ENCODE data around the gene FTSJ1.
"Not testable (repeated sequence)": the region's sequence is repeated elsewhere in the genome, so short reads cannot be mapped to it uniquely, and the experiment has no call there.

The FTSJ1 gene

DNA sequence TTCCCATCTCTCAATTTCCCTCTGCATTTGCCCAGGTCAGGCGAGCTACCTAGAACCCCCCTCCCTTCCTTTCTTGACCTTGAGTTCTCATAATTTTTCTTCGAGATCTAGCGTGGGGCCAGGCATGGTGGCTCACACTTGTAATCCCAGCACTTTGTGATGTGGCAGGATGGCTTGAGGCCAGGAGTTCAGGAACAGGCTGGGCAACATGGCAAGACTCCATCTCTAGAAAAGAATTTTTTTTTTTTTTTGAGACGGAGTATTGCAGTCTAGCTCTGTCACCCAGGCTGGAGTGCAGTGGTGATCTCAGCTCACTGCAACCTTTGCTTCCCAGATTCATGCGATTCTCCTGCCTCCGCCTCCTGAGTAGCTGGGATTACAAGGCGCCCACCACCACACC lies 28.3 kb downstream of the FTSJ1 start:
- no peak for DNase-seq

DNA sequence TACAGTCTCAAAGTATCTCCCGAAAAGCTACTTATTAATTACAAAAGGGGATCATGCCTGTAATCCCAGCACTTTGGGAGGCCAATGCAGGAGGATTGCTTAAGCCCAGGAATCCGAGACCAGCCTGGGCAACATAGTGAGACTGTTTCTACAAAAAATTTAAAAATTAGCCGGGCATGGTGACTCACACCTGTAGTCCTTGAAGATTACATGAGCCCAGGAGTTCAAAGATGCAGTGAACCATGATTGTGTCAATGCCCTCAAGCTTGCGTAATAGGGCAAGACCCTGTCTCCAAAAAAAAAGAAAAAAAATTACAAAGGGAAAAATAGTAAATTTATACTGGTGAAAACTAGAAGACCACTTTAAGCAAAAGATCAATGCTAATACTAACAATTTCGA lies 29.5 kb downstream of the FTSJ1 start:
- DNase-seq: no peak

DNA sequence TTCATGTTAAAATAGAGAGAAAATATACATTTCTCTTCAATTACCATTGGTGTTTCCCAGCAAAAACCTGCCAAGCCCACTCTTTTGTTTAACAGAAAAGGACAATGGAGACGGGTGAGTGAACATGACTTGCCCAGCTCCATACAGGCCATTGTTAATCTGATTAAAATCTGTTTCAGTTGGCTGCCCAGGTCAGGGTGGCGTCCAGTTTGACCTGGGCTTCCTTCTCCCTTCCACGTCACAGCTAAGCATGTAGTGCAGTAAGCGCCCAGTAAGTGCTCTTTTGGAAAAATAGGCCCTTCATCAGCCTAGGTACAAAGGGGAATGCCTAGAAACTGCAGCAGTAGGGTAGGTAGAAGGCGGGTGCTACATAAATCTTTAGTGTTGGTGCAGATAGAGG lies 31.2 kb downstream of the FTSJ1 start:
- DNase-seq: no peak

DNA sequence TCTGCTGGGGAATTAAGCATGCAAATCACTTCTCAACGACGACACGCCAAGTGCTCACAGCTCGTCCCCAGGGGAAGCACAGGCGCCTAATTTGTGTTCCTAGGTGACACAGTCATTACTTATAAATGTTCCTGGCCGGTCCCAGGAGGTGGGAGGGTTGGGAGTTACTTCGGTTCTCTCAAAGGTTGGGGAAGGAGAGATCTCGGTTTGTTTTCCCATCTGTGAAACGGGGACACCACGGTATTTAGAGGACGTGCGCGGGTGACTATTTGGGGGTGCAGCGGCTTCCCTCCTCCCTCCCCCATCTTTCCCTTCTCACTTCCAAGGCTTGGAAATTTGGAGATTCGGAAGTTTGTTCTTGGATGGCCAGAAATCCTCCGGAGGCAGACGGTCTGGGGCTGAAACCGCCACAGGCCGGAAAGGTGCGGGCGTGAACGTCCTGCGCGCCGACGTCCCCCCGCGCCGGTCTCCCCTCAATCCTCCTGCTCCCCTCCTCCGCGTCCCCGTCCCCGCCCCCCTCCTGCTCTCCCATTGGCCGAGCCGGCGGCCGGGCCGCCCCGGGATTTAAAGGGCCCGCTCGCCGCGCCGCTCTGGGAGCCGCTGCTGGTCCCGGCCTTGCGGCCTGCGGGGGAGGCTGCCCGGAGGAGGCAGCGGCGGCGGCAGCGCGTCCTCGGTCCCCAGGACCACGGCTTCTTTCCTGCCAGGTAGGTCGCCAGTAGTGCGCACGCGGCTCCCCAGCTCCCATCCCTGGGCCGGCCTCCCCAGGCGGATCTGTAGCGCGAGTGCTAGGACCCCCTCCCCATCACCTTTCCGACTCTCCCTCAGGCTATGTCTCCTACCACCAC lies 32.6 kb downstream of the FTSJ1 start, which contains the start of gene PORCN:
TSS of gene PORCN (plus strand) at position 593 of the 845 bp plus-strand sequence. CDS start 829 bp downstream, outside the sequence.
- peak; percentile 45 for DNase-seq

DNA sequence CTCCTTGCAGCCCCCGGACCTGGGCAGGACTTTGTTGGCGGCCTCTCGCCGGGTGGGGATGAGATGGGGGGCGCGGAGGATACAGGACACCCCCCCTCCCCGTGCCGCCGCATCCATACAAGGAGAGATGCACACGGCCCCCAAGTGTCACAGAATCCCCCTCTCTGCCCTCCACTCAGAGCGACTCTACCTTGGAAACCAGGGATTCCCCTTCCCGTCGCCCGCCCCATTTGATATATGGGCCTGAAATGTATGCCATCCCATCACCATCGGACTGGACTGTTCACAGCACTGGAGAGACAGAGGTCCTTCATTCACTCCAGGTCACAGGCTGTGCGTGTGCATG lies 33.2 kb downstream of the FTSJ1 start:
- DNase-seq: no peak

DNA sequence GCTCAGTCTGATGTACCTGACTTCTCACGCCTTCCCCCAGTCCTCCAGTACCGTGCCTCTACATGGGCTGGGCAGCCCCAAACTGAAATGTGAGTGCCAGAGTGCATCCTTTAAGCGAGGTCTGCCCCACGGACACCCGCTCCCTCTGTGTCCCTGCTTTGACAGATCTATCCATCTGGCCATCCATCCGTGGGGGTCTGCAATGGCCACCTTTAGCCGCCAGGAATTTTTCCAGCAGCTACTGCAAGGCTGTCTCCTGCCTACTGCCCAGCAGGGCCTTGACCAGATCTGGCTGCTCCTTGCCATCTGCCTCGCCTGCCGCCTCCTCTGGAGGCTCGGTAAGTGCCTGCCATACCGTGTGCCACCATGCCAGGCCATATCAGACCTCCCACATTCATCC lies 33.6 kb downstream of the FTSJ1 start:
- no peak for DNase-seq

DNA sequence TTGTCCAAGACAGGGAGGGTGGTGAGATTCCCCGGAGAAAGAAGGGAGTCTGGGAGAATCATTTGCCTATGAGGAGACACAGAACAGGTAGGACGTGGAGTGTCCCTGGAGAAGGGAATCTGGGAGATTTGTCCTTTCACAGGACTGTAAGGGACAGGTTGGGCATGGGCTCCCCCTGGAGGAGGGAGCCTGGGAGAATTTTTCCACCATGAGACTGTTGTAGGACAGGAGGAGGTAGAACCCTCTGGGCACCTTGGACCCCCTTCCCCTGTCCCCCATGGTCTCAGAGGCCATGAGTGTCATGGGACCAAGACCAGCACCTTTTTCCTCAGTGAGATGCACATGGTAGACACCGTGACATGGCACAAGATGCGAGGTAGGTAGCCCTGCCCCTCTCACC lies 35.6 kb downstream of the FTSJ1 start:
- no peak for DNase-seq

DNA sequence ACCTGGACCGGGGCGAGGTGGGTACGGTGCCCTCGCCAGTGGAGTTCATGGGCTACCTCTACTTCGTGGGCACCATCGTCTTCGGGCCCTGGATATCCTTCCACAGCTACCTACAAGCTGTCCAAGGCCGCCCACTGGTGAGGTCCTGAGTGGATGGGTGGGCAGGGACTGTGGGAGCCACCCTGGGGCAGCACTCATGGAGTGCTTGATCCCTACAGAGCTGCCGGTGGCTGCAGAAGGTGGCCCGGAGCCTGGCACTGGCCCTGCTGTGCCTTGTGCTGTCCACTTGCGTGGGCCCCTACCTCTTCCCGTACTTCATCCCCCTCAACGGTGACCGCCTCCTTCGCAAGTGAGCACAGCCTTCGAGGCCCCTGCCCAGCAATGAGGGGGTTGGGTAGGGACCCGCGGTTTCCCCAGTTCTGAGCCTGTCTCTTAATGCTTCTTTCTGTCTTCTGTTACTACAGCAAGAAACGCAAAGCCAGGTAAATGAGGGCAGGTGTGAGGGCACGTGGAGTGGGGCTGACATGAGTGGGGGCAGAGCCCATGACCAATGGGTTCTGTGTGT lies 36.5 kb downstream of the FTSJ1 start:
- no peak for DNase-seq

DNA sequence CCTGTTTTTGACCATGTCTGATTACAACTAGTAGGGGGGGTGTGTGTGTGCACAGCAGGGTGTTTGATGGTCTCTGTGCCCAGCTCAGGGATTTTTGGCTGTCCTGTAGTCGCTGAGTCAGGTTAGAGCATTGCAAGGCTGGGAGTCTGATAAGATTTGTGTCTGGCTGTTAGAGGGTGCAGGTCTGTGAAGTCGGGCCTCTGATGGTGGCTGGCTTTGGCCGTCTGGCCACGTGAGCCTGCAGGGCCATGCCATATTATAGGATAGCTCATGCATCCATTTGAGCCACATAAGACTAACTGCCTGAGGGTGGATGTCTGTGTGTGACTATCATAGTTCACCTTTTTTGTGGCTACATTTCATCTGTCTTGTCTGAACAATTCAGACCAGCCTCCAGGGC lies 37.7 kb downstream of the FTSJ1 start:
- DNase-seq: no peak

DNA sequence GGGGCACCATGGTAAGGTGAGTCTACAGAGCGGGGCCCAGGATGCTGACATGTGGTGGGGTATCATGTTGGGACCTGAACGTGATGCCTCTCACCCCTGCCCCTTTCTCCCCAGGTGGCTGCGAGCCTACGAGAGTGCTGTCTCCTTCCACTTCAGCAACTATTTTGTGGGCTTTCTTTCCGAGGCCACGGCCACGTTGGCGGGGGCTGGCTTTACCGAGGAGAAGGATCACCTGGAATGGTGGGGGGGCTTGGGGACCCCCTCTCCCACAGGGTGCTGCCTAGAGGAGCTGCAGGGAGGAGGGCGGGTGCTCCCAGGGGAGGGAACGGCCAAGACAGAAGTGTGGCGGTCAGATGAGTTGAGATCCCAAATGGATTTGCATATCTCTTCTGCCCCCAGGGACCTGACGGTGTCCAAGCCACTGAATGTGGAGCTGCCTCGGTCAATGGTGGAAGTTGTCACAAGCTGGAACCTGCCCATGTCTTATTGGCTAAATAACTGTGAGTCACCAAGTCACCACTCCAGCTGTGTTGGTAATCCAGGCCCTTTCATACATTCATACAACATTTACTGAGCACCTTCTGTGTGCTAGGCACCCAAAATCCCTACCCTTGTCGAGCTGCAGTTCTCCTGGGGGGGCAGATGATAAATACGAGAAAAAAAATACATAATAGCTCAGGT lies 38.3 kb downstream of the FTSJ1 start:
- peak; percentile 26 for DNase-seq

DNA sequence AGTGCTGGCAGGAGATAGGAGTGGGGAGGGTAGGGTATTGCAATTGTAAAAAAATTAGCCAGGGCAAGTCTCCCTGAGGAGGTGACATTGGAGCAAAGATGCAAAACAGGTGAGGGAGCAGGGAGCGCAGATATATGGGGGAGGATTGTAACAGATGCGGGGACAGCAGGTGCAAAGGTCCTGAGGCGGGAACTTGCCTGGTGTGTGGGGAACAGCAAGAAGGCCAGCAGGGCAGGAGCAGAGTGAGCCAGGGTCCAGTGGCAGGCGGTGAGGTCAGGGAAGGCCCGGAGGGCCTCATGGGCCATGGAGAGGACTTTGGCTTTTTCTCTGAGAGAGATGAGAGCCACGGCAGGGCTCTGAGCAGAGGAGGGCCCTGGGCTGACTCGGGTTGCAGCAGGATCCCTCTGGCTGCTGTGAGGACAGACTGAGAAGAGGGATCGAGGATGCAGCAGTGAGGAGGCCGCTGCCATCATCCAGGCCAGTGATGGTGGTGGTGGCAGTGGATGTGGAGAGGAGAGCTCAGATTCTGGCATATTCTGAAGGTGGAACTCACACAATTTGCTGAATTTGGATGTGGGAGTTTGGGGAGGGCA lies 39.0 kb downstream of the FTSJ1 start:
- peak; percentile 14 for DNase-seq

DNA sequence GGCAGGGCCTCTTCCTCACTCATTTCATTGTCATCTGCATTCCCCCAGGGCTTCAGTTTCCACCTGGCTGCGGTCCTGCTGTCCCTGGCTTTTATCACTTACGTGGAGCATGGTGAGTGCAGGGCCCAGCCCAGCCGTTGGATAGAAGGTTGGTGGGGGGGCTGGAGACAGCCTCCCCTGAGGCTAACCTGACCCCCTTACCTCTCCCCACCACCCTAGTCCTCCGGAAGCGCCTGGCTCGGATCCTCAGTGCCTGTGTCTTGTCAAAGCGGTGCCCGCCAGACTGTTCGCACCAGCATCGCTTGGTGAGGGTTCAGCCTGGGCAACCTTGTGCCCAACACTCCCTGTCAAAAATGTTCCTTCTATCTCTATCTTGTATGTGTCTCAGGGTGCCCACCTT lies 39.8 kb downstream of the FTSJ1 start:
- DNase-seq: no peak

DNA sequence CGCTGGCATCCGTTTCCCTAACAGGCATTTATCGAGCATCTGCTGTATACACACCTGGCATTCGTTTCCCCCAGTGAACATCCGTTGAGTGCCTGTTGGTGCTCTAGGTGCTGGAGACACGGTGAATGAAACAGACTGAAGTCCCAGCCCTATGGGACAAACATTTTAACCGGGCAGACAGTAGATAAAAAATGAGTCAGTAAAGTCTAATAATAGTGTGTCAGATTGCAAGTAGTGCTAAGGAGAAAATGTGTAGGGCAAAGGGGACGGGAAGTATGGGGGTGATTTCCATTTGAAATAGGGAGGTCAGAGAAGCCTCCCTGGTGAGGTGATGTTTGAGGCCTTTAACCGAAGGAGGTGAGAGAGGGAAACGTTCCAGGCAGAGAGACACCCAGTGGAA lies 40.3 kb downstream of the FTSJ1 start:
- no peak for DNase-seq

DNA sequence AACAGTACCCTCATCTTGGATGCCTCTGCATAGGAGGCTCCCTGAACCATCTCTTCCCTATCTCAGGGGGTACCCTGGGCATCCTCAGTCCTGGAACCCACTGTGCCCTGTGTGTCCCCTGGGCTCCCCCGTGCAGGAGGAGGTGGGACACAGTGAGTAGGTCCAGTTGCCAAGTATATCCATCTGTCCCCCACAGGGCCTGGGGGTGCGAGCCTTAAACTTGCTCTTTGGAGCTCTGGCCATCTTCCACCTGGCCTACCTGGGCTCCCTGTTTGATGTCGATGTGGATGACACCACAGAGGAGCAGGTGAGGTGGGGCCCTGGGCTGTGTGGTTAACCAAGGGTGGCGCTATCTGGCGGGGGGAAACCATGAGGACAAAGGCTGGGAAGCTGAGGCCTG lies 41.0 kb downstream of the FTSJ1 start:
- no peak for DNase-seq

DNA sequence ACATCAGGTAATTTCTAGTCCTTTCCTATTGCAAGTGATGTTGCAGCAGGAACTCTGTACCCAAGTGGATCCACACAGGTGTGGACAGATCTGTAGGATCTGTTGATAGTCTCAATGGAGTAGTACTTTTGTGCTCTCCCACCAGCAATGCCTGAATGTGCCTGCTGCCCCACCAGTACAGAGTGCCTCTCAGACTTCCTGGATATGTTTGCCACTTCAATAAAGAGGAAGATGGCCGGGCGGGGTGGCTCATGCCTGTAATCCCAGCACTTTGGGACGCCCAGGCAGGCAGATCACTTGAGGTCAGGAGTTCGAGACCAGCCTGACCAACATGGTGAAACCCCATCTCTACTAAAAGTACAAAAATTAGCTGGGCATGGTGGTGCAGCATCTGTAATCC lies 43.5 kb downstream of the FTSJ1 start:
- not testable (repeated sequence) for DNase-seq

DNA sequence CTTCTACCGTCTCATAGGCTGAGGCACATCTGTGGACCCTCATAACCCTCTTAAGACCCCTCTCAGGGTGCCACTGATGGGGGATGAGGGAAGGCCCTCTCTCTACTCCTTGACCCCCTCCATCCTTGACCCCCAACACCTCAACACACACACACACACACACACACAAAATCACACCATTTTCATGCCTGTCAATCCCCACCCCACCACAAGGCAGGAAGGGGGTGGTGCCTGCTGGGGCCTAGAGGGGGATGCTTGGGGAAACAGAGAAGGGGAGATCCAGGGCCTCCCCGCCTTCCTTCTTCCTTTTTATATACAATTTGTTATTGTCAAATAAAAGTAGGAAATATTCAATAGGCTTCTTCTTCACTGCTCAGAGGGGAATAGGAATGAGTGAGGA lies 44.5 kb downstream of the FTSJ1 start:
- no peak for DNase-seq

DNA sequence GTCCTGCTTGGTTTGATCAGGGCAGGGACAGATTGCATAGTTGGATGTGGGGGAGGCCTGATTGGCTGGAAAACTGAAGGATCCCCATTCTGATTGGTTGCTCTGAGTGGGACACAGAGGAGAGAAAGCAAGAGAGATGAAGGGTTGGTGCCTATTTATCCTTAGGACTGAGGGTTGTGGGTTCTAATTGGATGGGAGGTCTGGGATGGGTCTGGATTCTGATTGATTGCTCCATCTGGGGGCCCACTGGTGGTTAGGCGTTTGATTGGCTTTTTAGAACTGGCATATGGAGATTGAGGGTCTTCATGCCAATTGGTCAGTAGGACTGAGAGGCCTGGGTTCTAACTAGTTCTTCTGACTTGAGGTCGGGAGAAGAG lies 45.0 kb downstream of the FTSJ1 start:
- no peak for DNase-seq

DNA sequence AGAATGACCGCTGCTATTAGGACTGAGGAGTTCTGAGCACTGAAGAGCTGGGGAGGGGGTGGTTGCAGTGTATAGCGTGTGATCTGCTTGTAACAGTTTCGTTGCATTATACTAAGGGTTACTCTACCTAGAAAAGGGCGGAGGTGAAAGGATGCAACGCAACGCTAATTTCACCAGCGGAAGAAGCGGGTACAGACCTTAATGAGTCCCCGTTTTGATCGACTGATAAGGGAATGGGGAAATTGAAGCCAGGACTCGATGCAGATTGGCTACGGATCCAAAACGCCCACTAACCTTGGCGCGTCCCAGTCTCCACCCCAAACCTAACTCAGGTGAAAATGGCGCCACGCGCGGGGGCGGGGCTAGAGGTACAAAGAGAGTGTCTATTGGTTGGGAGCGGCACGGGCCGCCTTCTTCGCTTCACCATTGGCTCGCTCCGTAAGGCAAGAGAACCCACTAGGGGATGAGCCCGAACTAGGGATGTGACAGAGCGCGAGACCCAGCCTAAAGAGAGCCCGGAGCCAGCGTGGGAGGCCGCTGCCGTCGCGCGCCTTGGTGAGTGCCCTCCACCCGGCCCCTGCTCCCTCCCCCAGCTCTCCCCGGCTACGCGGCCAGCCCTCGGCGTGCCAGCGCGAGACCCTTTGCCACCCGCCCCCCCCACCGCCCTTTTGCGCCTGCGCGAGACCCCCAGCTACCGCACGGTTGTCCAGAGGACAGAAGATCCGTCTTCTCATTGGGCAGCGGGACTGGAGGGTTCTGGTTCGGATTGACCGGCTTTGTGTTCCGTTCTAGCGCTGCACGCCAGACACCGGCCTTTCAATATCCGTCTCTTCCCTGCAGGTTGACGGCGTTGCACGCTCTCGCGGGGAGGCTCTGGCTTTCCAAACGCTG lies 45.6 kb downstream of the FTSJ1 start, which contains the start of gene EBP:
TSS of gene EBP (plus strand) at position 456 of the 891 bp plus-strand sequence. CDS start 1,964 bp downstream, outside the sequence.
- DNase-seq: peak; percentile 88

DNA sequence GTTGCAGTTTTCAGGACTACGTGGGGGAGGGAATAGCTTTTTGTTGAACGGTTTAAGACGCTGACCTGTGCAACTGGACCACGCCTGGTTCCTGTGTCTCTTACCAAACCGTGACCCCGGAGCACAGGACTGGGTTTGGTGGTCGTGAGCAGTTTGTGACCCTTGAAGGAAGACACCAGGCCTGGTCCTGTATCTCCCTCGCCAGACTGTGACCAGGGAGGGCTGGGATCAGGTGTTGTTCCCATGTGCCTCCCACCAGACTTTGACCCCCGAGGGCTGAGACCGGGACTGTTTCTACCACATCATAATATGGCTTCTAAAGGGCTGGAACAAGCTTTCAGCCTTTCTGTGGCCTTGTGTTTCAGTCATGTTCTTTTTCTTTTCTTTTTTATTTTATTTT lies 46.3 kb downstream of the FTSJ1 start:
- DNase-seq: no peak

DNA sequence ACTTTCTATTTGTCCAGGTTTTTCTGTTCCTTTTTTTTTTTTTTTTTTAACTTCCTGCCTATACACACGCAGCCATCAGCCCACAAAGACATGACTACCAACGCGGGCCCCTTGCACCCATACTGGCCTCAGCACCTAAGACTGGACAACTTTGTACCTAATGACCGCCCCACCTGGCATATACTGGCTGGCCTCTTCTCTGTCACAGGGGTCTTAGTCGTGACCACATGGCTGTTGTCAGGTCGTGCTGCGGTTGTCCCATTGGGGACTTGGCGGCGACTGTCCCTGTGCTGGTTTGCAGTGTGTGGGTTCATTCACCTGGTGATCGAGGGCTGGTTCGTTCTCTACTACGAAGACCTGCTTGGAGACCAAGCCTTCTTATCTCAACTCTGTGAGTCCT lies 47.7 kb downstream of the FTSJ1 start:
- DNase-seq: no peak

DNA sequence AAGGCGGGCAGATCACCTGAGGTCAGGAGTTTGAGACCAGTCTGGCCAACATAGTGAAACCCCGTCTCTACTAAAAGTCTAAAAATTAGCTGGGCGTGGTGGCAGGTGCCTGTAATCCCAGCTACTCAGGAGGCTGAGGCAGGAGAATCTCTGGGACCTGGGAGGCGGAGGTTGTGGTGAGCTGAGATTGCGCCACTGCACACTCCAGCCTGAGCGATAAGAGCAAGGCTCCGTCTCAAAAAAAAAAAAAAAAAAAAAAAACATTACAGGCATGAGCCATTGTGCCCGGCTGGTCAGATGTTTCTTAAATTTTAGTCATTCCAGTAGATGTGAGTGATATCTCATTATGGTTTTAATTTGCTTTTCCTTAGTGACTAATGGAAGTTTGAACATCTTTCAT lies 49.9 kb downstream of the FTSJ1 start:
- DNase-seq: not testable (repeated sequence)

DNA sequence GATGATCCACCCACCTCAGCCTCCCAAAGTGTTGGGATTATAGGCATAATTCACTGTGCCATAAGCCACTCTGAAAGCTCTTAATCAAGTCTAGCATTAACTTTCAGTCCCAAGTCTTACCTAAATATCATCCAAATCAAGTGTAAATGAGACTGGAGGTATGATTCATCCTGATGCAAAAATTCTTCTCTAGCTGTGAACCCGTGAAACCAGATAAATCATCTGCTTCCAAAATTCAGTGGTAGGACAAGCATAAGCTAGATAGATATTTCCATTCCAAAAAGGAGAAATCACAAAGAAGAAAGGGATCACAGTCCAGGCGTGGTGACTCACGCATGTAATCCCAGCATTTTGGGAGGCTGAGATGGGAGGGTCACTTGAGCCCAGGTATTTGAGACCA lies 54.7 kb downstream of the FTSJ1 start:
- no peak for DNase-seq
